GM19240 (cell line): Measurements from ENCODE around the gene ANKDD1B.
"Not testable (repeated sequence)": the region's sequence is repeated elsewhere in the genome, so short reads cannot be mapped to it uniquely, and the experiment has no call there.

Experiments used
- DNase-seq: peaks from one replicate; pipeline ENCODE4 v3.0.0; 2011; ENCODE audit warnings: low spot score; ENCODE audit not compliant: insufficient read length

Gene ANKDD1B

GRCh38 chr5:75695472-75696351 is 84.5 kb downstream of the ANKDD1B start:
- DNase-seq, result not testable (repeated sequence)

- no peak for DNase-seq
These were observed 90.6 kb downstream of the ANKDD1B start for GRCh38 chr5:75701856-75702255.

GRCh38 chr5:75706016-75706415 is 94.8 kb downstream of the ANKDD1B start:
- DNase-seq, result no peak

GRCh38 chr5:75706775-75707174 is 95.5 kb downstream of the ANKDD1B start:
- DNase-seq, result no peak

- no peak for DNase-seq
These were observed 96.8 kb downstream of the ANKDD1B start for GRCh38 chr5:75707911-75708509.

- no peak for DNase-seq
These were observed 99.4 kb downstream of the ANKDD1B start for GRCh38 chr5:75710637-75711036.

GRCh38 chr5:75711151-75711550 is 99.9 kb downstream of the ANKDD1B start:
- no peak for DNase-seq

- no peak for DNase-seq
These were observed 100.8 kb downstream of the ANKDD1B start for GRCh38 chr5:75712091-75712490.

GRCh38 chr5:75716715-75717081 is 105.4 kb downstream of the ANKDD1B start:
- DNase-seq, result no peak

- peak; percentile 70 for DNase-seq
These were observed 106.0 kb downstream of the ANKDD1B start, which contains the start of gene POC5 for GRCh38 chr5:75717082-75717922. TSS of gene POC5 (minus strand) at chr5:75717437. CDS start at chr5:75712937, 4,500 bp downstream.

- DNase-seq, result no peak
These were observed 109.6 kb downstream of the ANKDD1B start for GRCh38 chr5:75720882-75721281.
